CD4-positive, alpha-beta T cell (primary cell): Measurements from ENCODE around the gene MORN5. TPM values are rescaled to one million over a fixed set of nuclear protein-coding genes. Genes with fewer than 3 reads are reported as not detected.

Source experiments
- ATAC-seq: fragments of 200-7000 bp; cut with Tn5 transposase; one replicate; pipeline ENCODE4 v1.10.0; 2022; ENCODE audit warnings: mild to moderate bottlenecking; ENCODE audit not compliant: poor library complexity
- CTCF ChIA-PET: fragments of 350-600 bp; sonication (Branson Sonifier 250); formaldehyde crosslinking; loops from one replicate; lab custom pipeline; 2021; ENCODE audit warnings: antibody characterized with exemption, inconsistent platforms; lab: Charles Lee
- POLR2A ChIA-PET: fragments of 350-600 bp; sonication (Branson Sonifier 250); formaldehyde crosslinking; loops from one replicate; lab custom pipeline; 2021; ENCODE audit warnings: antibody characterized with exemption, inconsistent platforms; lab: Charles Lee
- DNase-seq, 14 experiments: peaks; one replicate each; pipeline ENCODE4 v3.0.0-alpha.2; 2013 to 2020; ENCODE audit warnings: mixed read lengths in 2 of 14
- H3K27ac ChIP-seq, 2 donors: one replicate each; pipeline versions ENCODE4 v1.5.1 to v1.7.0; 2013; ENCODE audit warnings: low read length in 2 of 2, low read depth in 1 of 2, mild to moderate bottlenecking in 1 of 2
- H3K27me3 ChIP-seq, 2 experiments: 1 replicate in 1 of 2; 2 replicates in 1 of 2; pipeline versions ENCODE4 v1.6.1 to v1.7.0; 2013; ENCODE audit warnings: low read length in 2 of 2, control low read depth in 1 of 2, mild to moderate bottlenecking in 1 of 2, moderate library complexity in 1 of 2; ENCODE audit not compliant: insufficient read depth in 2 of 2, control insufficient read depth in 1 of 2
- H3K36me3 ChIP-seq: one replicate; pipeline ENCODE4 v1.6.1; 2013; ENCODE audit warnings: low read length, control low read depth; ENCODE audit not compliant: insufficient read depth
- H3K4me1 ChIP-seq: one replicate; pipeline ENCODE4 v1.6.1; 2013; ENCODE audit warnings: low read length, control low read depth; ENCODE audit not compliant: insufficient read depth
- H3K4me3 ChIP-seq: one replicate; pipeline ENCODE4 v1.5.1; 2013; ENCODE audit warnings: mild to moderate bottlenecking, low read length, moderate library complexity
- H3K9me3 ChIP-seq, 2 experiments: 1 replicate in 1 of 2; 2 replicates in 1 of 2; pipeline versions ENCODE4 v1.6.1 to v1.7.0; 2013; ENCODE audit warnings: low read length in 2 of 2, mild to moderate bottlenecking in 2 of 2, control low read depth in 1 of 2, moderate library complexity in 1 of 2; ENCODE audit not compliant: control insufficient read depth in 1 of 2, insufficient read depth in 1 of 2
- H3K27ac Mint-ChIP-seq: one replicate; pipeline ENCODE4 v1.8.0; 2020; ENCODE audit warnings: mixed read lengths
- H3K27me3 Mint-ChIP-seq: one replicate; pipeline ENCODE4 v1.8.0; 2021; ENCODE audit warnings: mixed read lengths
- H3K36me3 Mint-ChIP-seq: one replicate; pipeline ENCODE4 v1.8.0; 2021; ENCODE audit warnings: low read depth, mixed read lengths
- H3K4me1 Mint-ChIP-seq: one replicate; pipeline ENCODE4 v1.8.0; 2021; ENCODE audit warnings: low read depth, mixed read lengths
- H3K4me3 Mint-ChIP-seq: one replicate; pipeline ENCODE4 v1.8.0; 2020; ENCODE audit warnings: mild to moderate bottlenecking, mixed read lengths
- H3K9me3 Mint-ChIP-seq: one replicate; pipeline ENCODE4 v1.8.0; 2020; ENCODE audit warnings: mixed read lengths
- intact Hi-C, 2 experiments: fragments of 100-400 bp; cut with DNase I in 1 of 2; cut with micrococcal nuclease in 1 of 2; formaldehyde crosslinking; loops; one replicate each; pipeline versions ENCODE4 v1.15.1 to v1.9.0; 2023 to 2025; cut with DNase I, micrococcal nuclease
- total RNA-seq, 174 experiments: library from RNA in 2 of 174; stranded (reverse) in 2 of 174; gene quantifications; one replicate each; pipeline ENCODE4 v1.2.3 and lab custom pipeline; 2021 to 2026
- TF ChIP-seq, protein P1 (sequence below): fragments of 200-600 bp; IDR thresholded peaks from one replicate; pipeline ENCODE4 v1.8.0; 2022; ENCODE audit warnings: antibody characterized with exemption, mild to moderate bottlenecking

The MORN5 gene
- total RNA-seq, 2 experiments from 2014 or later, result not detected

DNA sequence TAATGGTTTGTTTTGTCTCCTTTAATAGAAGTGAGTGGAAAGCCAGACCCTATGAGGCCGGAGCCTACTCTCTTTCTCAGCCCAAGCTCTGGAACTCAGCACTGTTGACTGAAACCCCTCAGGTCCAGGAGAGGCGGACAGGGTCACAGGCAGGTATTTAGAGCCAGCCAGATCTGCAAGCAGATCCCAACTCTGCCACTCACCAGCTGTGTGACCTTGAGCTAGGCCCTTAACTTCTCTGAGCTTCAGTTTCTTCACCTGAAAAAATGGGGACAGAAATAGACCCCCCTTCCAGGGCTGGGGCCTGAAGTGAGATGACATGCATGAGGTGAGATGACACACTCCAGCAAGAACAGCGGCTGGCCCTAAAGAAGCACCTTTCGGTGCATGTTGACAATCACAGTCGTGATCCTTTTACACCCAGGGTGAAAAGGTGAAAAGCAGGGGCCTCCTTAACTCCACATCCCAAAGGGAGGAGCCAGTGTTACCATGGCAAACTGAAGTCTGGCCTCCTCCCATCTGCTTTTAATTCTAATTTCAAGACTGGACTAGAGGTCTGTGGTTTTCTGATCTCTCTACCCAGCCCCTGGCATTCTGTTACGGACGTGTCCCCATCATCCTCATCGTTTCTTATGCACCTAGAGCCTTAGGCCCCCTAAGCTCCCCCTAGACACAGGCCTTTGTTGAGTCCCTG lies 27.2 kb downstream of the MORN5 start:
- Mint-ChIP-seq H3K27ac (no peak overlapping the region), H3K27me3 (peaks cover 2% of the 10 kb centered on the region), H3K36me3 (no peaks in the 10 kb centered on the region), H3K4me1 (no peaks in the 10 kb centered on the region), H3K4me3 (no peak overlapping the region), H3K9me3 (no peaks in the 10 kb centered on the region)
- no peak for DNase-seq
- Histone ChIP-seq H3K36me3 (no peaks in the 10 kb centered on the region), H3K9me3 (no peaks in the 10 kb centered on the region), H3K27me3 (peaks cover 0 to 4% of the 10 kb centered on the region in 2 experiments), H3K4me1 (no peaks in the 10 kb centered on the region), H3K27ac (no peak overlapping the region), H3K4me3 (no peak overlapping the region)
- intact Hi-C loops, result no loop called here
- ATAC-seq, result no peak
- CTCF ChIA-PET, result no interaction called here
- POLR2A ChIA-PET, result no interaction called here
- TF ChIP-seq, protein P1, sequence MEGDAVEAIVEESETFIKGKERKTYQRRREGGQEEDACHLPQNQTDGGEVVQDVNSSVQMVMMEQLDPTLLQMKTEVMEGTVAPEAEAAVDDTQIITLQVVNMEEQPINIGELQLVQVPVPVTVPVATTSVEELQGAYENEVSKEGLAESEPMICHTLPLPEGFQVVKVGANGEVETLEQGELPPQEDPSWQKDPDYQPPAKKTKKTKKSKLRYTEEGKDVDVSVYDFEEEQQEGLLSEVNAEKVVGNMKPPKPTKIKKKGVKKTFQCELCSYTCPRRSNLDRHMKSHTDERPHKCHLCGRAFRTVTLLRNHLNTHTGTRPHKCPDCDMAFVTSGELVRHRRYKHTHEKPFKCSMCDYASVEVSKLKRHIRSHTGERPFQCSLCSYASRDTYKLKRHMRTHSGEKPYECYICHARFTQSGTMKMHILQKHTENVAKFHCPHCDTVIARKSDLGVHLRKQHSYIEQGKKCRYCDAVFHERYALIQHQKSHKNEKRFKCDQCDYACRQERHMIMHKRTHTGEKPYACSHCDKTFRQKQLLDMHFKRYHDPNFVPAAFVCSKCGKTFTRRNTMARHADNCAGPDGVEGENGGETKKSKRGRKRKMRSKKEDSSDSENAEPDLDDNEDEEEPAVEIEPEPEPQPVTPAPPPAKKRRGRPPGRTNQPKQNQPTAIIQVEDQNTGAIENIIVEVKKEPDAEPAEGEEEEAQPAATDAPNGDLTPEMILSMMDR, result no peak

DNA sequence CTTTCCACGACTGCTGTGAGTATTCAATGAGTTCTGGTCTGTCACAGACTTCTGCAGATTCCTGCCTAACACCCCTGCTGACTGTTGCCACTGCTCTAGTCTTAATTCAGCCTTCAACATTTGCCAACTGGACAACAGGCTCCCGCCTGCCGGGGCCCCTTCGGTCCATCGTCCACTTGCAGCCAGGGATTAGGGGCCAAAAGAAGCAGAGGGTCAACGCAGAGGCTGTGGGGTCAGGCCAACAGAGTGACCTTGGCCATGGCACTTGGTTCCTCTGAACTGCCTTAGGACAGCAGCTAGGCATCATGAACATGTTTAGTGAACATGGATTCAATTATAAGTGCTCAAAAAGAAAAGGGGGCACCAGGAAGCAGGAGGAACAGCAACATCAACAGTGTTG lies 28.7 kb downstream of the MORN5 start:
- Mint-ChIP-seq H3K4me1 (no peaks in the 10 kb centered on the region), H3K27ac (no peak overlapping the region), H3K36me3 (no peaks in the 10 kb centered on the region), H3K4me3 (no peak overlapping the region), H3K27me3 (no peaks in the 10 kb centered on the region), H3K9me3 (no peaks in the 10 kb centered on the region)
- ATAC-seq, result no peak
- no peaks in the 10 kb centered on the region for H3K9me3 ChIP-seq
- TF ChIP-seq, protein P1, result no peak
- intact Hi-C loops, result no loop called here
- no peaks in the 10 kb centered on the region for H3K36me3 ChIP-seq
- H3K27ac ChIP-seq, result no peak overlapping the region
- H3K27me3 ChIP-seq, result no peaks in the 10 kb centered on the region
- no peak for DNase-seq
- H3K4me3 ChIP-seq, result no peak overlapping the region
- POLR2A ChIA-PET, result no interaction called here
- no peaks in the 10 kb centered on the region for H3K4me1 ChIP-seq
- CTCF ChIA-PET, result no interaction called here

DNA sequence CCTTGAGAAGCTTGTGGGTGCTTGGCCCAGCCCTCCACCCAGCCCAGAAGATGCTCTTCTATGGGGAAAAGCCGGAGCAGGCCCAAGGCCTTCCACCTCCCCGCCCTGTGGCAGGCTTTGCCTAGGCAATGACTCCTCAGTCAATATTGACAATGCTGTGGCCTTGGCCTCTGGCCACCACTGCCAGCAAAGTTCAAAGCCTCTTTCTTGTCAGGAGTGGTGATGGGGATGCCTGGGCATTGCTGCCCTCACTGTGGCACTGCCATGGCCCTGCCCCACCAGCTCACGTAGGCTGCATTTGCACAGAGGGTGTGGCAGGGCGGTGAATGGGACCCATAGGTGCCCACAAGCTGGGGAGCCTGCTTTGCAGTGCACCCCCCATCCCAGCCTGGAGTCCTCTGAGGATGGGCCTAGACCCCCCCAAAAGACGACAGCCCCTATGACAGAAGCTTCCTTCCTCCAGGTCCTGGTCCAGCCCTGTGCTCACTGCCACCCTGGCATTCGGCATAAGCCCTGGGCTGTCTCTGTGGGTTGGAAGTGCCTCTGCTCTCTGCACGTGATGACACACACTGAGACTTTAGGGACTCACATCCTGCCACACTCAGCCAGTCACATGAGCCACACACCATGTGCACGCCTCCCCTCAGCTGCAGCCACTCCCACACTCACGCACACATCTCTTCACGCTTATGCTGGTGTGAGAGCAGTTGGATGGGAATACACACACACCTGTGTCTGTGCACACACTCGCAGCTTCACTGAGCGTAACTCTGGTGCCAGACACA lies 31.1 kb downstream of the MORN5 start:
- no peak overlapping the region for H3K27ac ChIP-seq
- DNase-seq (no peak), ATAC-seq (no peak)
- intact Hi-C loops, result no loop called here
- Mint-ChIP-seq H3K27me3 (no peaks in the 10 kb centered on the region), H3K9me3 (no peaks in the 10 kb centered on the region), H3K36me3 (no peaks in the 10 kb centered on the region), H3K4me3 (no peak overlapping the region), H3K27ac (no peak overlapping the region), H3K4me1 (no peaks in the 10 kb centered on the region)
- H3K4me3 ChIP-seq, result no peak overlapping the region
- no peaks in the 10 kb centered on the region for H3K36me3 ChIP-seq
- H3K4me1 ChIP-seq, result no peaks in the 10 kb centered on the region
- POLR2A ChIA-PET, result no interaction called here
- H3K27me3 ChIP-seq, result no peaks in the 10 kb centered on the region
- CTCF ChIA-PET, result no interaction called here
- H3K9me3 ChIP-seq, result no peaks in the 10 kb centered on the region
- TF ChIP-seq, protein P1, result no peak
